ENCODE measurements around the gene FBF1.

Gene FBF1

DNA sequence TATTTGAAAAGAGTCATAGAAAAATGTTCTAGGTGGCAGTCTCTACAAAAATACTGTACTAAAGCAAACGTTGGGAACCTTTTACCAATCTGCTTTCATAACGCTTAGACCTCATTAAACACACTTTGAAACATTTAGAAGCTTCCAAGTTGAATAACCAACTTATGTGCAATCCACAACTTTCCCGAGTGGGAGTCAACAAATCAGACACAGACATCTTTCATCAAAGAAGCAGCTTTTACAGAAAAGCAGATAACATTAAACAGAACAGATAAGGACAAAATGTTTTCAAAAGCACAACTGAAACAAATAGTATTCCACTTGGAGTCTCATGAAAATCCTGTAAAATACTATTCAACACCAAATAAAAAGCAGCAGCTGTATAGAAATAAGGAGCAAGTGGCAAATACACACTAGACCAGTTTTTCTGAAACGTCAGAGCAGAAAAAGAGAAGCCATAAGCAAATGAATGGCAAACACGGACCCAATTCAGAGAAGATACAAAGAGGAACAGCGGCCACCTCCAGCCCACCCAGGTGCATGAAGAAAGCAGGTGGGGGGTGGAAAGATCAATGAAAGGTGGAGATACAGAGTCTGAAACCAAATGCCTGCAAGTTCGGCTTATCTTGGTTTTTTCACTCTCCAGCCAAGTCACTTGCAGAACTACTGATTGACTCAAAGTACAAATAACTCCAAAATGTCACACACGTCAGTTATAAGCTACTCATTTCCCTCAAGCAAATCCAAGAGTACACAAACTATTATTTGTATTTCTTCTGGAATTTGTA, 18.4 kb upstream of the FBF1 start:
- DNase-seq (ENCODE audit: low read depth) = no peak

DNA sequence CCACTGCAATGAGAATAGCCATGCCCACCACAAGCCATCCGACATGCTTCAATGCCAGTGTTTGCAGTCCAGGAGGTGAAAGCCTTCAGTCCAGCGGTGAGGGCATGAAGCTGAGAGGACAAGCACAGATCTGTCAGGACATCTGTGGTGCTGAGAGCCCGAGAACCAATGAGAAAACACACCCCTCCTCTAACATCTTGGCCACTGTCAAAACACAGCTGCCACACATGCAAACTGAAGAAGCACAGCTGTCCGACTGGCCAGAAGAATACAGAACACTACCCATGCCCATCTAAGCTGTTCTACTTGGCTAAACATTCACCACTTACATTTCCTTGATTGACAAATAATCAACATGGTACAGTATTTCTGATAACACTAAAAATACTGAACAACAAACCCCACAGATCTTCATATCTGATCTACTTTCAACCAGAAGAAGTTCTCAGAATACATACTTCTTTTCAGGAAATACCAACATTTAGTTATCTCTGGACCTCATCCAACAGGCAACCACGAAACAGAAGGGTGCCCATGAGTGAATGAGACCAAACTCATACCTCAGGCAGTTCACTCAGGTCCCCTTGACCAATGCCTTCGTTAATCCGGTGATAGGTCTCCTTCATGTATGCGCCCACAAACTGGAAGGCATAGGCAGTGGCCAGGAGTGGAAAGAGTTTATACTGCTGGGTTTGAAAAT, 10.2 kb upstream of the FBF1 start:
- no peak for DNase-seq (ENCODE audit: low read depth)

DNA sequence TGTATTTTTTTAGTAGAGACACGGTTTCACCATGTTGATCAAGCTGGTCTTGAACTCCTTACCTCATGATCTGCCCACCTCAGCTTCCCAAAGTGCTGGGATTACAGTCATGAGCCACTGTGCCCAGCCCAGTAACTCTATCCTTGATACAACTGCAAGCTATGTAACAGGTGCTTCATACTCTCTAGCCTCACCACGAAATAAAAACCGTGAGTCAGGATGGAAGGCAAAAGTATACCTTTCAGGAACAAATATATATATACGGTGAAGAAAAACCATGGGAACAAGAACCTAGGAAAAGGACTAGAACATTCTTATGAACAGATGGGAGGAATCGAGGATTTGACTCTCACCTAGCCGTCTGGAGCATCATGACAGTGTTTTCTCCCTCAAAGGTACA, 9.6 kb upstream of the FBF1 start:
- no peak for DNase-seq (ENCODE audit: low read depth)

DNA sequence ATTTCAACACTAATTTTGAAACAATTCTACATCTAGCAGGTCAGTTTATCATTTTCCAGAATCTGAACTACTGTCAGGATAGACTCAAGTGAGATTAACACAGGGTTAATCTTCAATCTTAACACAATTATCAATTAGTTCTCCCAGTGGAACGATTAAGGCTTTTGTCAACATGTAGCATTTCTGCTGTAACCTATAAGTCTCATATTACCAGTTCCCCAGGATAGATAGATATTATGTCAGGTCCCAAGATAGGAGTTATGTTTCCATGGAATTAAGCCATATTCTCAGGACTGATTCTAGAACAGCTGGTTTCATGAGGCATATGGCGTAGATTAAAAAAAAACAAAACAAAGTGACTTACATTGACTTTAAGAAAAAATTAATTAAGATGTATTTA, 4.4 kb upstream of the FBF1 start:
- DNase-seq (ENCODE audit: low read depth) = no peak

DNA sequence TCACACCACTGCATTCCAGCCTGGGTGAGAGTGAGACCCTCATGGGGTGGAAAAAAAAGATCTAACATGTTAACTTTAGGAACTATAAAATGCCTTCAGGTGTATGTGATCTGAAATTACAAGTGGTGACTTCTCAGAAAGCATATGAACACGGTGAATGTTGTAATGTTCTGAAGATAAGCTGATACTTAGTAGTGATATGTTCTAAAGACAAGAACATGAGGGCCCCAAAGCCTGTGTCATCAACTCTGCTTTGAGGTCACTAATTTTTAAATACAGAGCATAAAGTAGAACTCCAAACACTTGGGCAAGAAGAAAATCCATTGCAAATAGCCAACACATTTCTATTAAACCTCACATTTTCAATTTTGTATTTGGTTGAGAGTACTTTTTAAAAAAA, 2.6 kb upstream of the FBF1 start:
- no peak for DNase-seq (ENCODE audit: low read depth)

DNA sequence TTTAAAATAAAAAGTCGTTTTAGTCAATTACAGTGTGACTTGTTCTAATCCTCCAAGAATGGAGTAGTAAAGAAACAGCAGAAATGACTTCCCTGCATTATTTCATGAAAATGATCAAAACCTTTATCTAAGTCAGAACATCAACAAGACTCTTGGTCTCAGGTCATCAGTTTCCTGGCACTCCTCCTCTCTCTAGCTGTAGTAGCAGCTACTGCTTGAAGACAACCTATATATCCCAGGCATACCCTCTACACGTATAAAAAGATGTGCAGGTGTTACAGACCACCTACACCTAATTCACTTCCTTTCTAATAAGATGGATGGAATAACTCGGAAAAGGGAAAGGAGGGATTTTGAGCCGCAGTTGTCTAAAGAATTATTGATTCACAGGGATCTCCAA, 1.6 kb upstream of the FBF1 start:
- no peak for DNase-seq (ENCODE audit: low read depth)

DNA sequence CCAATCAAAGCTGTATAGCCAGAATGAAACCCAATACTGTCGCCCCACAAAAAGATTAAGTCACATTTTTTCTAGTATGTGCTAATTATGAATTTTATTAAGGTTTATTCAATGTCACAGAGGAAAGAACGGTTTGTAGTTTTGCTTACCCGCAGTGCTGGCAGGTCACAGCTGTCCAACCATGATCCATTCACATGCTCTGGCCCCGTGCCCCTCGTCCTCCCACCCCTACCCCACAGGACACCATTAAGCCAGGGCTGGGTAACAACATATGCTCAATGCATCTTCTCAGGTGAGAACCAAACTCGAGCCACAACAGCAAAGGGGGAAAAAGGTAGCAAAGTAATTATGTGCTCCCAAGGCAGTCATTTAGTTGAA, 589 bp upstream of the FBF1 start:
- DNase-seq (ENCODE audit: low read depth) = no peak

DNA sequence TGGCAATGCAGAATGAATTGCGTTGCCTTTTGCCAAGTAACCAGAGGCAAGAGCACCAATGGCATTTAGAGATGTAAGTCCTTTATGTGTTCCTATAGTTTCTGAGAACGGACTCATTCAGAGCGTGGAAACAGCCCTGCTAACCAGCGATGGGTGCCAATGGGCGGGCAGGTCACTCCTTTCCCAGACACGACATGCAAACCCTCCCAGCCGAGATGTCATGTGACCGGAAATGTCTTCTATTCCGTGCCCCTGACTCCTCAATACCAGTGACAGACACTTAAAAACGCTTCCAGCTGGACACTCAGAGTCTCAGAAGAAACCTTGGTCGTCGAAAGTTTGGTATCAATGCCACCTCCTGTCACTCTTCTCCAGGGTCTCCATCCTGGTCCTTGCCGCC, 3.2 kb downstream of the FBF1 start:
- DNase-seq (ENCODE audit: low read depth) = no peak

DNA sequence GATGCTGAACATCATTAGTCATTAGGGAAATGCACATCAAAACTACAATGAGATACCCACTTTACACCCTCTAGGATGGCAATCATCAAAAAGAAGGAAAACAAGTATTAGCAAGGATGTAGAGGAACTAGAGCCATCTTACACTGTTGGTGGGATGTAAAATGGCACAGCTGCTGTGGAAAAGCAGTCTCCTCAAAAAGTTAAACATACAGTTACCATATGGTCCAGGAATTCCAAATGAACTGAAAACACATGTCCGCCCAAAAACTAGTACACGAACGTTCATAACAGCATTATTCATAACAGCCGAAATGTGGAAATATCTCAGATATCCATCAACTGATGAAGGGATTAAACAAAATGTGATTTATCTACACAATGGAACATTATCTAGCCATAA, 7.0 kb downstream of the FBF1 start:
- DNase-seq (ENCODE audit: low read depth) = no peak

DNA sequence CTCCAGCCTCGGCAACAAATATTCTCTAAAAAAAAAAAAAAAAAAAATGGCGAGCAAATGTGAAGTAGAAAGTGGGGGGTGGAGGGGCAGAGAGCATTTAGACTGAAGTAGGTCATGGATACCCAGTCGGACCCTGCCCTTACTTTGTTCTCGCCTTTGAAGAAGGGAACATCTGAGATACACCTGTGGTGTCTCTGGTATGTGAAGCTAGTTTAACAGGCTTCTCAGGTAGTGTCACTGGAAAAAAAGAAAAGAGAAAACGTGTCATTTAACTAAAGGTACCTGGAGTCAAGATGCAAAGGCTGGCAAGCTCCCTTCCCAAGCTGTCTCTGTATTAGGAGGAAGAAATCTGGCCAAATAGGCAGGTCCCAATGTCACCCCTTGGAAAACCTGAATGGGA, 8.0 kb downstream of the FBF1 start:
- no peak for DNase-seq (ENCODE audit: low read depth)

DNA sequence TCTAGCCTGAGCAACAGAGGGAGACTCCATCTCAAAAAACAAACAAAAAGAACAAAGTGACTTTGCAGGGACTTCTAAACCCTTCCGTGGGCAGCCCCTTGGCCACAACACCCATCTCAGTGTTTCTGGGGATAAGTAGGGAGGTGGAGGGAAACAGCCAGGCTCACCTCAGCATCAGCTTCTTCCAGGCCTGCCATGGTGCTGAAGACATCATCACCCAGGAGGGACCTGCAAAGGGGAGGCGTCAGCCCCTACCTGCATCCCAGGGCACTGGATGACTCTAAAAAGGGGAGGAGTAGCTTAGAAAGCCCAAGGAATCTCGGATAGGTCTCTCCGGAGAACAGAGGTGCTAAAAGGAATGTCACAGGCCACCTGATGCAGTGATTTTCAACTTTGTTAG, 9.8 kb downstream of the FBF1 start:
- no peak for DNase-seq (ENCODE audit: low read depth)

DNA sequence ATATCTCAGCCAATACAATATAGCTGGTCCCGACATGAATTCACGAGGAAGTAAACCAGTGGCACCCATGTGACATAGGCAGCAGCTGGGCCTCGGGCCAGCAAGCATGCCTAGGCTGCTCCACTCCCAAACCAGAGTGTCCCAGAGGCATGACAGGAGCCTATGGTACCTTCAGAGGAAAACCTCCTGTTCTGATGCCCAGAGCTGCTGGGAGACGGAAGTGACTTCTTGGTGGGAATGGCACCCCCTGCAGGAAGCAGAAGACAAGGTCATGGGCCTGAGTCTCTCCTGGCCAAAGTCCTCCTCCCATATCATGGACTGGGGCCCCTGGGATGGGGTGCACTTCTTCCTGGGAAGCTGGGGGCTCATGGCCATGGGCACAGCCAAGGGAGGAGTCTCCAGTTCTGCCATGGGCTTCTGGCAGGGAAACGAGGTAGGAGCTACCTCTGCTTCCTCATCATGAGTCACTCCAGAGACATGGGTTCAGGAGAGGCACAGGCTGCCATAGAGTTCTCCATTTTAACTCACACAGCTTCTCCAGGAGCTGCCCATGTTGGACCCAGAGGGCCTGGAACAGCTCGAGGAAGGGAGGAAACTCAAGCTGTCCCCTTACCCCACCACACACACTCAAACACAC, 13.4 kb downstream of the FBF1 start:
- DNase-seq (ENCODE audit: low read depth) = no peak

DNA sequence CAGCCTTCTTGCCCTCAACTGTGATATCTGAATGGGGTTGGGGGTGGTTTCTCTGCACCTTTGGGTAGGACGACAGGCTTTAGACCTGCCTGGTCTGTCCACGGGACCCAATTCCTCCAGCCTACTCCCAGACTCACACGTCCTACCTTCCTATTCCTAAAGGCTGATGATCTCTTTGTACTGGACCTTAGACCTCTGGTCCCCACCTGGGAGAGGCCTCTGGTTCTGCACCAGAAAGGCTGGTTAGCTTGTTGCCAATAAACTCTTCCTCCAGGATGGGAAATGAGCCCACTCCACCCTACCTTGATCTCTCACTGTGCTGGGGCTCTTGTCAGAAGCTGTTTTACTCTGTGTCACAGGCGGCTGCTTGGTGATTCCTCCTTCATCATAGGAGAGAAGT, 14.4 kb downstream of the FBF1 start:
- DNase-seq (ENCODE audit: low read depth) = no peak

DNA sequence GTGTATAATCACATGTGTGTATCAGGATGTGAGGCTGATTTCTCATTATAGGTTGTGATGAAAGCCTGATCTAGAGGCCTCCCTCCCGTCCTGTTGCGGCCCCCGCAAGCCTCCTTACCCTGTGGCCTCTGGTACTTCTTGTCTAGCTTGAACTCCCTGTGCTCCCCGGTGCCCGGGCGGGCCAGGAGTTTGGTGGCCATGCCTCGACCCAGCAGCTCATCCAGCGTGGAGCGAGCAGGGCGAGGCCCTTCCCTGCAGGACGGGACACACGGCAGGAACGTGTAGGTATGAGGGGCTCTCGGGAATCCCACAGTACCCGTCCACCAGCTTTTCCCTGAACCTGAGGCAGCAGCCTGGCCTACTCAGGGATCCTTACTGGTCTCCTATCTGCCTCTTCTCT, 14.9 kb downstream of the FBF1 start:
- no peak for DNase-seq (ENCODE audit: low read depth)

DNA sequence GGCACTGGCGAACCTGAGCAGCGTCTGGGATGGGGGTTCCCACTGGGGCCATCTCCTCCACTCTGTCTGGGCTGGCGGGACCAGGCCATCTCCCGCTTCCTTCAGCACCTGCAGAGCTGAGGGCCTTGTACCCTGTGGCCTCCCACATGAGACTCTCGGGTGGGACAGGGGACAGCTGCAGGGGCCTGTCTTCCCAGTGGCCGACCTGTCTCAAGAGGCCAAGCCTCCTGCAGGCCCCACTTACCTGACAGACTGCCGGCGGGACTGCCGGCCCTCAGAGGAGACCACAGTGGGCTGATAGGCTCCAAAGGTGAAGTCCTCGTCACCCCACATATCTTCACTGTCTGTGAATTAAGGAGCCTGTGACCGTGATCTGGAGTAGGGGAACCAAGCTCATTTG, 15.7 kb downstream of the FBF1 start:
- DNase-seq (ENCODE audit: low read depth) = no peak

DNA sequence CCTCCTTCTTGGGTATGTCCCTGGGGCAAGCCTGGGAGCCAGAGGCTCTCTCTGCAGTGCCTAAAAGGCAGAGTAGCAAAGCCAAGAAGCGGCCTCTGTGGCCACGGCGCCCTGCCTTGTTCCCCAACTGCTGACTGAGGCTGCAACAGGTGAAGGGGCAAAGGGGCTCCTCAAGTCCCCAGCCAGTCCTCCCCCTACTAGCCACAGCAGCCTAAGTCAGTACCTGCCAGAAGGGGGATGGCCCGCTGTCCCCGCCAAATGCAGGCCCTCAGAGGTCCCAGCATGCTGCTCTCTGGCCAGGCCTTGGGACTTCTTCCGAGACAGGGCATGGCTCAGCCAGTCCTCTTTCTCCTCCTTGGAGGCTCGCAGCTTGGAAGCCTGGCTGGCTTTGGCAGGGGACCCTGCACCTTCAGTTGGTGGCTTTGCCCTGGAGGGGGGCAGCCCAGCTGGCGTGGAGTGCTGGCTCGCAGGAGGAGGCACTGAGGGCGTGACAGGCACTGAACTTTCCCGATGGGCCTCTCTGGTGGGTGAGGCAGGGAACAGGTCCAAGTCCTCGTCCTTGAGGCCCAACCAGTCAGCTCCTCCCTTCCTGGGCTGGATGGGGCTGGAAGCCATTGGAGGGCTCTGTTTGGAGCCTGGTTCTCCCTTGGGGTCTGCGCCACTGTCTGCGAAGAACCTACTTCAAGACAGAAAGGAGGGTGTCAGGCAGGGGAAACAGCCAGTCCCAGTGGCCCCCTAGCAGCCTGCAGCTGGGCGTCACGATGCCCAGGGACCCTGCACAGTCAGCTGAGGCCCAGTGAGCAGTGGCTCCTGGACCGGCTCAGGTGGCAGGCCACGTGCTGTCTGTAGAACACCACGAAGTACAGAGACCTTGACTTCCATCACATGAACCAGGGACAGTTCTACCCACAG, 17.6 kb downstream of the FBF1 start:
- no peak for DNase-seq (ENCODE audit: low read depth)

DNA sequence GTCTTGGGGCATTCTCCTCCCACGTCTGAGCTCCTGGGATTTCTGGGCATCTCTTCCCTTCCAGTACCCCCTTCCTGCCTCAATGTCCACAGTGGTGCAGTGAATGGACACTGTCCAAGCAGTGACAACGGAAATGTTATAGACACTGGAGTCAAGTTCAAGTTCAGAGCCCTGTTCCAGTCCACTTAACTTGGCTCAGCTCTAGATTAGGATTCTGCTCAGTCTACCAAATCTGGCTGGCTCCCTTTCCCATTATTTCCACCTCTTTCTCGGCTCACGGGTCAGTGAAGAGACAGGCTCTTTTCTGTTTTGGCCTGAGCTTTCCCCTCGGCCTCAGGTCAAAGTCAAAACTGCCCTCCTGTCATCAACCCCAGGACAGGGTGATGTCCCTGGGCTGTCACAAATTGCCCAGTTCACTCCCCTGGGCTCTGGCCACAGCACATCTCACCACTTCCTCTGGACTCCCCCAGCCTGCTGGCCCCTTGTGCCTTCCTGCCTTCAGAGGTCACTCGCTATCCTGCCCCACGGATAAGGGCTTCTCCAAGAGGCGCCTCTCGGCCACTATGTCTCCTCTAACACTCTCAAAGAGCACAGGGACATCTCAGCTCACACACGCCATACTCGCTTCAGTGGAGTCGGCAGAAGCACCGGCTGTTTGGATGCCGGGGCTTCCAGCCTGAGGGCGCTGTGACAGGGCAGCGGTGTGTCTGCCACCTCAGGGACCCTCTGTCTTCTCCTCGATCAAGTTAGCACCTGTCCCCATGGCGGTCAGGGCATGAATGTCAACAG, 18.5 kb downstream of the FBF1 start:
- DNase-seq (ENCODE audit: low read depth) = no peak

DNA sequence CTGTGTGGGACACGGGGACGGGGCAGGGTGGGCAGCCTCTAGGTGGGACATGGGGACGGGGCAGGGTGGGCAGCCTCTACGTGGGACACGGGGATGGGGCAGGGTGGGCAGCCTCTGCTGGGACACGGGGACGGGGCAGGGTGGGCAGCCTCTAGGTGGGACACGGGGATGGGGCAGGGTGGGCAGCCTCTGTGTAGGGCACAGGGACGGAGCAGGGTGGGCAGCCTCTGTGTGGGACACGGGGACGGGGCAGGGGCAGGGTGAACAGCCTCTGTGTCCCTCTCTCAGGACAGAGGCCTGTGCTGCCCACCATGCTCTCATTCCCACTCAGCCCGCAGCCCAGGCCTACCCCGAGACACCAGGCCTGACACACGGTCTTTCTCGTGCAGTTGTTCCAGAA, 19.2 kb downstream of the FBF1 start:
- no peak for DNase-seq (ENCODE audit: low read depth)

DNA sequence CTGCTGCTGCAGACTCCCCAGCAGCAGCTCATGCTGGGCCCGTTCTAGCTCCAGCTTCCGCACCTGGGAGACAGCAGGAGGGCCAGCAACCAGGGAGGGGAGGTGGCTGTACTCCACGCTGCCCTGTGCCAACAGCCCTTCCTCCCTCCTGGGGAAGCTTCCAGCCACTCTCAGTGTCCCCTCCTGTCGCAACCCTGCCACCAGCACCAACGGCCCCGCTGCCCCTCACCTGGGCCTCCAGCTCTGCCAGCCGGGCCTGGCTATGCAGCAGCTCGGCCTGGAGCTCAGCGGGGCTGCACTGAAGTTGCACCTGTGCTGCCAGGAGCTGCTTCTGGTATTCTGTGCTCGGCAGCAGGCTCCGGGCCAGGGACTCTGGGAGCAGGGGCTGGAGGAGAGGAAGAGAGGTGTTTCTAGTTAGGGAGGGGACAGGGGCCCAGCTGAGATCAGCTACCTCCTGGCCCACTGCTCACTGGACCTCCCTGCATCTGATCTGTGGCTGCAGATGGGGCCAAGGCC, 20.7 kb downstream of the FBF1 start:
- no peak for DNase-seq (ENCODE audit: low read depth)

DNA sequence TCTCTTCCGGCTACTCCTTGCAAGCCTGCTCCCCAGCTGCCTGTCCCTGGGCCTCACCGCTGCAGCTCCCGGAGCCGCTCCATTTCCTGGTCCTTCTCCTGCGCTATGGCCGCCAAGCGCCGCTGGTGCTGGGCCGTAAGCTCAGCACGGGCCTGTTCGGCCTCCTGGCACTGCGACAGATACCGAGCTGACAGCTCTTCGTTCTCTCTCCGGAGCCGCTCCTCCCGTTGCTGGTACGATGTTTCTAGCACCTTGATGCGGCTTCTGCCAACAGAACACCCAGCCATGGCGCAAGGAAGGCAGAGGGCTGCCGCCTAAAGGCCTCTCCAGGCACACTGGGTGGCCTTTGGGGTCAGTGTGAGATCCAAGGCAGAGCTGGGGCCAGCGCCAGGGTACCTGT, 21.2 kb downstream of the FBF1 start:
- DNase-seq (ENCODE audit: low read depth) = no peak

DNA sequence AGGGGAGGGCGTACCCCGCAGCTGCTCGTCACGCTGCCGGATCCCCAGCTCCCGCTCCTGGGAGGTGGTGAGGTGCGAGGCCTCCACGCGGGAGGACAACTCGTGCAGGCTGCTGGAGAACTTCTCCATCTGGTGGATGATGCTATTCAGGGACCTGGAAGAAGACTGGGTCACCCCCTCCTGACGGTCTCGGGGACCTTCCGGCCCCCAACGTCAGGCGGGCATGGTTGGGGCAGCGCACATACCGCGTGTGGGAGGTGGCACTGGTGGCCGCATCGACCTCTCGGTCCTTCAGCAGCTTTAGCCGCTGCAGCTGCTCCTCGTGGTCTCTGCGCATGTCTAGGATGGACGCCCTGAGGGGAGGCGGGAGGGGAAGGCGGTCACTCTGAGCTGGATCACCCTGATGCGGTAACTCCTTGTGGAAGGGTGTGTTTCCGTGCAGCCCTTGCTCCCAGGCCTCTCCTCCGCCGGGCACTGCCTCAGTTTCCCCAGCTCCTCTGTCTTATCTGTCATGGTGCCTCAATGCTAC, 22.9 kb downstream of the FBF1 start:
- DNase-seq (ENCODE audit: low read depth) = no peak

All from T-helper 22 cell (primary cell).